Measurements from ENCODE around the gene NFKBIA. TPM values are rescaled to one million over a fixed set of nuclear protein-coding genes. Genes with fewer than 3 reads are reported as not detected.

The NFKBIA gene
- total RNA-seq, 1 donor from 2014 or later, result 30.3 TPM

DNA sequence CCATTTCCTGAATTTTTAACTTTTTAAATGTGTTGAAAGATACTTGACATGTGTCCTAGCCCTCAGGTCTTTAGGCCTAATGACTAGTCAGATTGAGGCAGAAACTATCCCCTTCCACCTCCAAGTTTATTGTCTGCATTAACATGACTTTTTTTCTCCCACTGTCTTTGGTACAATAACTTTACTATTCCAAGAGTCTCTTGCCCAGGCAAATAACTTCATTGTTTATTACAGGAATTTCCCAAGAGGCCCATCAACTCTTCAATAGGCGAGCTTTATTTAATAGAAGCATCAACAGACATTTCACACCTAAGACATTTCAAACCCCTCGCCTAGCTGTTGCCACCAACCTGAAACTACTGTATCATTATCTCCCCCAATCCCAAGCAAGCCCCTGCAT is 10.7 kb downstream of the NFKBIA start:
- TF ChIP-seq, protein P1, sequence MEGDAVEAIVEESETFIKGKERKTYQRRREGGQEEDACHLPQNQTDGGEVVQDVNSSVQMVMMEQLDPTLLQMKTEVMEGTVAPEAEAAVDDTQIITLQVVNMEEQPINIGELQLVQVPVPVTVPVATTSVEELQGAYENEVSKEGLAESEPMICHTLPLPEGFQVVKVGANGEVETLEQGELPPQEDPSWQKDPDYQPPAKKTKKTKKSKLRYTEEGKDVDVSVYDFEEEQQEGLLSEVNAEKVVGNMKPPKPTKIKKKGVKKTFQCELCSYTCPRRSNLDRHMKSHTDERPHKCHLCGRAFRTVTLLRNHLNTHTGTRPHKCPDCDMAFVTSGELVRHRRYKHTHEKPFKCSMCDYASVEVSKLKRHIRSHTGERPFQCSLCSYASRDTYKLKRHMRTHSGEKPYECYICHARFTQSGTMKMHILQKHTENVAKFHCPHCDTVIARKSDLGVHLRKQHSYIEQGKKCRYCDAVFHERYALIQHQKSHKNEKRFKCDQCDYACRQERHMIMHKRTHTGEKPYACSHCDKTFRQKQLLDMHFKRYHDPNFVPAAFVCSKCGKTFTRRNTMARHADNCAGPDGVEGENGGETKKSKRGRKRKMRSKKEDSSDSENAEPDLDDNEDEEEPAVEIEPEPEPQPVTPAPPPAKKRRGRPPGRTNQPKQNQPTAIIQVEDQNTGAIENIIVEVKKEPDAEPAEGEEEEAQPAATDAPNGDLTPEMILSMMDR (conservative IDR thresholded peaks at IDR 0.05), result no peak
- Mint-ChIP-seq H3K27ac (ENCODE audit: unreplicated experiment) (peak overlapping the region; percentile 90), H3K27me3 (ENCODE audit: low read depth) (no peaks in the 10 kb centered on the region), H3K4me3 (no peak overlapping the region), H3K9me3 (no peaks in the 10 kb centered on the region), H3K4me1 (peaks cover 5% of the 10 kb centered on the region), H3K36me3 (ENCODE audit: low read depth) (no peaks in the 10 kb centered on the region)
- no peak for DNase-seq (ENCODE audit: low read depth, low spot score)

GRCh38 chr14:35392103-35392502 is 12.4 kb downstream of the NFKBIA start:
- no peak overlapping the region for H3K27ac Mint-ChIP-seq (ENCODE audit: unreplicated experiment)

GRCh38 chr14:35391388-35391710 is 13.2 kb downstream of the NFKBIA start:
- Mint-ChIP-seq H3K4me3 (no peak overlapping the region), H3K36me3 (ENCODE audit: low read depth) (no peaks in the 10 kb centered on the region), H3K27me3 (ENCODE audit: low read depth) (no peaks in the 10 kb centered on the region), H3K4me1 (no peaks in the 10 kb centered on the region), H3K9me3 (no peaks in the 10 kb centered on the region), H3K27ac (ENCODE audit: unreplicated experiment) (no peak overlapping the region)
- TF ChIP-seq, protein P1 (conservative IDR thresholded peaks at IDR 0.05), result no peak
- no peak for DNase-seq (ENCODE audit: low read depth, low spot score)

More at GRCh38 chr14:35392103-35392502, 12.4 kb downstream of the NFKBIA start:
- H3K36me3 Mint-ChIP-seq (ENCODE audit: low read depth), result no peaks in the 10 kb centered on the region
- H3K27me3 Mint-ChIP-seq (ENCODE audit: low read depth), result no peaks in the 10 kb centered on the region
- H3K4me3 Mint-ChIP-seq, result no peak overlapping the region
- DNase-seq (ENCODE audit: low read depth, low spot score), result no peak
- no peaks in the 10 kb centered on the region for H3K9me3 Mint-ChIP-seq
- TF ChIP-seq, protein P1 (conservative IDR thresholded peaks at IDR 0.05), result no peak
- H3K4me1 Mint-ChIP-seq, result no peaks in the 10 kb centered on the region

- DNase-seq (ENCODE audit: low read depth, low spot score), result no peak
- TF ChIP-seq, protein P1 (conservative IDR thresholded peaks at IDR 0.05), result no peak
- Mint-ChIP-seq H3K36me3 (ENCODE audit: low read depth) (no peaks in the 10 kb centered on the region), H3K27ac (ENCODE audit: unreplicated experiment) (no peak overlapping the region), H3K27me3 (ENCODE audit: low read depth) (no peaks in the 10 kb centered on the region), H3K4me1 (no peaks in the 10 kb centered on the region), H3K9me3 (no peaks in the 10 kb centered on the region), H3K4me3 (no peak overlapping the region)
Measured at GRCh38 chr14:35390577-35391387, 13.8 kb downstream of the NFKBIA start.

- Mint-ChIP-seq H3K9me3 (no peaks in the 10 kb centered on the region), H3K27ac (ENCODE audit: unreplicated experiment) (no peak overlapping the region), H3K27me3 (ENCODE audit: low read depth) (no peaks in the 10 kb centered on the region), H3K4me3 (no peak overlapping the region), H3K4me1 (peaks cover 9% of the 10 kb centered on the region), H3K36me3 (ENCODE audit: low read depth) (no peaks in the 10 kb centered on the region)
- TF ChIP-seq, protein P1 (conservative IDR thresholded peaks at IDR 0.05), result no peak
- DNase-seq (ENCODE audit: low read depth, low spot score), result no peak
Measured at GRCh38 chr14:35389315-35389667, 15.3 kb downstream of the NFKBIA start.
